Measurements from ENCODE around the gene WWC1.

Gene WWC1

GRCh38 chr5:168426007-168426863 is 134.8 kb downstream of the WWC1 start:
- H2BK5ac ChIP-seq (ENCODE audit: low read depth, low read length, poor library complexity, severe bottlenecking), result no peak overlapping the region

GRCh38 chr5:168426864-168427172 is 135.4 kb downstream of the WWC1 start:
- Histone ChIP-seq H2AFZ (ENCODE audit: low read depth, low read length) (no peak overlapping the region), H3K4me3 (ENCODE audit: insufficient read depth in 1 of 2, low read depth in 1 of 2, low read length in 2 of 2) (no peak overlapping the region), H3K9ac (ENCODE audit: low read length) (no peak overlapping the region), H4K91ac (ENCODE audit: low read length) (no peak overlapping the region), H3K27me3 (ENCODE audit: control insufficient read depth in 1 of 2, insufficient read depth in 1 of 2, low read length in 2 of 2) (no peaks in the 10 kb centered on the region), H4K8ac (ENCODE audit: low read length) (no peak overlapping the region), H3K14ac (ENCODE audit: low read length in 2 of 2) (no peak overlapping the region), H2BK12ac (ENCODE audit: low read length in 2 of 2) (no peak overlapping the region), H2BK120ac (ENCODE audit: low read depth, low read length) (no peak overlapping the region), H3K18ac (ENCODE audit: low read depth in 1 of 2, low read length in 2 of 2) (no peak overlapping the region), H3K79me1 (replicated peaks; ENCODE audit: low read length, poor library complexity, severe bottlenecking) (no peaks in the 10 kb centered on the region), H2AK5ac (ENCODE audit: low read length, severe bottlenecking) (no peak overlapping the region), H3K36me3 (ENCODE audit: control insufficient read depth in 1 of 2, insufficient read depth in 2 of 2, low read depth in 1 of 2, low read length in 2 of 2) (peaks cover 11 to 40% of the 10 kb centered on the region in 2 experiments), H3K27ac (ENCODE audit: low read length, poor library complexity, severe bottlenecking) (no peak overlapping the region), H3K23ac (ENCODE audit: low read length in 2 of 2) (no peak overlapping the region), H3K4me1 (ENCODE audit: control insufficient read depth, insufficient read depth, low read depth, low read length) (peaks cover 7% of the 10 kb centered on the region), H2BK5ac (ENCODE audit: low read depth, low read length, poor library complexity, severe bottlenecking) (no peak overlapping the region), H2BK15ac (ENCODE audit: low read depth, poor library complexity, severe bottlenecking) (no peak overlapping the region), H3K4me2 (ENCODE audit: low read length, poor library complexity, severe bottlenecking) (no peak overlapping the region), H3K9me3 (ENCODE audit: control insufficient read depth, low read length) (no peaks in the 10 kb centered on the region), H3K4ac (ENCODE audit: low read depth in 1 of 2, low read length in 2 of 2) (no peak overlapping the region)
- 89% methylated on average over 5 of the region's 5 CpGs for WGBS
- no peak for DNase-seq

More at GRCh38 chr5:168426007-168426863, 134.8 kb downstream of the WWC1 start:
- no peak overlapping the region for H3K27ac ChIP-seq (ENCODE audit: low read length, poor library complexity, severe bottlenecking)
- no peak overlapping the region for H4K8ac ChIP-seq (ENCODE audit: low read length)
- H3K9ac ChIP-seq (ENCODE audit: low read length), result no peak overlapping the region
- no peak overlapping the region for H3K23ac ChIP-seq (ENCODE audit: low read length in 2 of 2)
- H3K9me3 ChIP-seq (ENCODE audit: control insufficient read depth, low read length), result no peaks in the 10 kb centered on the region
- H3K14ac ChIP-seq (ENCODE audit: low read length in 2 of 2), result no peak overlapping the region
- no peak overlapping the region for H2AFZ ChIP-seq (ENCODE audit: low read depth, low read length)
- no peak overlapping the region for H3K4me3 ChIP-seq (ENCODE audit: insufficient read depth in 1 of 2, low read depth in 1 of 2, low read length in 2 of 2)
- no peak for DNase-seq
- peaks cover 11 to 38% of the 10 kb centered on the region in 2 experiments for H3K36me3 ChIP-seq (ENCODE audit: control insufficient read depth in 1 of 2, insufficient read depth in 2 of 2, low read depth in 1 of 2, low read length in 2 of 2)
- WGBS, result 92% methylated on average over 17 of the region's 17 CpGs
- peaks cover 7% of the 10 kb centered on the region for H3K4me1 ChIP-seq (ENCODE audit: control insufficient read depth, insufficient read depth, low read depth, low read length)
- no peak overlapping the region for H2BK15ac ChIP-seq (ENCODE audit: low read depth, poor library complexity, severe bottlenecking)
- no peaks in the 10 kb centered on the region for H3K79me1 ChIP-seq (replicated peaks; ENCODE audit: low read length, poor library complexity, severe bottlenecking)
- H3K4ac ChIP-seq (ENCODE audit: low read depth in 1 of 2, low read length in 2 of 2), result no peak overlapping the region
- no peak overlapping the region for H3K18ac ChIP-seq (ENCODE audit: low read depth in 1 of 2, low read length in 2 of 2)
- no peak overlapping the region for H2BK120ac ChIP-seq (ENCODE audit: low read depth, low read length)
- H2AK5ac ChIP-seq (ENCODE audit: low read length, severe bottlenecking), result no peak overlapping the region
- no peak overlapping the region for H2BK12ac ChIP-seq (ENCODE audit: low read length in 2 of 2)
- no peaks in the 10 kb centered on the region for H3K27me3 ChIP-seq (ENCODE audit: control insufficient read depth in 1 of 2, insufficient read depth in 1 of 2, low read length in 2 of 2)
- H4K91ac ChIP-seq (ENCODE audit: low read length), result no peak overlapping the region
- H3K4me2 ChIP-seq (ENCODE audit: low read length, poor library complexity, severe bottlenecking), result no peak overlapping the region

- Histone ChIP-seq H3K4me2 (ENCODE audit: low read length, poor library complexity, severe bottlenecking) (no peak overlapping the region), H4K8ac (ENCODE audit: low read length) (no peak overlapping the region), H3K18ac (ENCODE audit: low read depth in 1 of 2, low read length in 2 of 2) (no peak overlapping the region), H3K9me3 (ENCODE audit: control insufficient read depth, low read length) (no peaks in the 10 kb centered on the region), H2BK12ac (ENCODE audit: low read length in 2 of 2) (no peak overlapping the region), H3K23ac (ENCODE audit: low read length in 2 of 2) (no peak overlapping the region), H4K91ac (ENCODE audit: low read length) (no peak overlapping the region), H2BK5ac (ENCODE audit: low read depth, low read length, poor library complexity, severe bottlenecking) (no peak overlapping the region), H3K9ac (ENCODE audit: low read length) (no peak overlapping the region), H3K4me3 (ENCODE audit: insufficient read depth in 1 of 2, low read depth in 1 of 2, low read length in 2 of 2) (no peak overlapping the region), H3K27me3 (ENCODE audit: control insufficient read depth in 1 of 2, insufficient read depth in 1 of 2, low read length in 2 of 2) (no peaks in the 10 kb centered on the region), H3K36me3 (ENCODE audit: control insufficient read depth in 1 of 2, insufficient read depth in 2 of 2, low read depth in 1 of 2, low read length in 2 of 2) (peaks cover 14 to 38% of the 10 kb centered on the region in 2 experiments), H3K4ac (ENCODE audit: low read depth in 1 of 2, low read length in 2 of 2) (no peak overlapping the region), H3K14ac (ENCODE audit: low read length in 2 of 2) (no peak overlapping the region), H3K27ac (ENCODE audit: low read length, poor library complexity, severe bottlenecking) (no peak overlapping the region), H2BK120ac (ENCODE audit: low read depth, low read length) (no peak overlapping the region), H3K79me1 (replicated peaks; ENCODE audit: low read length, poor library complexity, severe bottlenecking) (no peaks in the 10 kb centered on the region), H2AFZ (ENCODE audit: low read depth, low read length) (no peak overlapping the region), H3K4me1 (ENCODE audit: control insufficient read depth, insufficient read depth, low read depth, low read length) (peaks cover 7% of the 10 kb centered on the region), H2BK15ac (ENCODE audit: low read depth, poor library complexity, severe bottlenecking) (no peak overlapping the region), H2AK5ac (ENCODE audit: low read length, severe bottlenecking) (no peak overlapping the region)
- 70% methylated on average over 2 of the region's 4 CpGs for WGBS
- no peak for DNase-seq
Measured at GRCh38 chr5:168427224-168427623, 135.8 kb downstream of the WWC1 start.

DNA sequence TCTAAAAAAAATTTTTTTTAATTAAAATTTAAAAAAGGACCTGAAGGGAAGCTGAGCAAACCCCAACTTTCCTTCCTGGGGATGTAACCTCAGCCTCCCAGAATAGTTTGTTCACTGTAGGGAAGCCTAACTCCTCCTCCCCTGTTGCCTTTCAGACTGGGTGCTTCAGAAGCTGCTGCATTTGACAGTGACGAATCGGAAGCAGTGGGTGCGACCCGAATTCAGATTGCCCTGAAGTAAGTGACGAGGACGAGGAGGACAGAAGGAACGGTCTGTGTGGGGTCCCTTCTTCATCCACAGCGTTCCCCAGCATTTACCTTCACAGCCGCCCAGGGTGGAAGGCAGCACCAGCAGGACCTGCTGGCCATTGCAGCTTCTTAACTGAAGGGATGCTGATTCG is 137.1 kb downstream of the WWC1 start:
- no peak overlapping the region for H3K27ac ChIP-seq (ENCODE audit: low read length, poor library complexity, severe bottlenecking)
- H3K4ac ChIP-seq (ENCODE audit: low read depth in 1 of 2, low read length in 2 of 2), result no peak overlapping the region
- no peaks in the 10 kb centered on the region for H3K27me3 ChIP-seq (ENCODE audit: control insufficient read depth in 1 of 2, insufficient read depth in 1 of 2, low read length in 2 of 2)
- no peak overlapping the region for H3K18ac ChIP-seq (ENCODE audit: low read depth in 1 of 2, low read length in 2 of 2)
- H2AK5ac ChIP-seq (ENCODE audit: low read length, severe bottlenecking), result no peak overlapping the region
- H3K9me3 ChIP-seq (ENCODE audit: control insufficient read depth, low read length), result no peaks in the 10 kb centered on the region
- H2AFZ ChIP-seq (ENCODE audit: low read depth, low read length), result no peak overlapping the region
- no peak overlapping the region for H3K14ac ChIP-seq (ENCODE audit: low read length in 2 of 2)
- H3K79me1 ChIP-seq (replicated peaks; ENCODE audit: low read length, poor library complexity, severe bottlenecking), result no peaks in the 10 kb centered on the region
- no peak overlapping the region for H4K91ac ChIP-seq (ENCODE audit: low read length)
- WGBS, result 90% methylated on average over 10 of the region's 10 CpGs
- H3K23ac ChIP-seq (ENCODE audit: low read length in 2 of 2), result no peak overlapping the region
- no peak overlapping the region for H3K4me3 ChIP-seq (ENCODE audit: insufficient read depth in 1 of 2, low read depth in 1 of 2, low read length in 2 of 2)
- no peak overlapping the region for H2BK120ac ChIP-seq (ENCODE audit: low read depth, low read length)
- H3K9ac ChIP-seq (ENCODE audit: low read length), result no peak overlapping the region
- no peak overlapping the region for H2BK5ac ChIP-seq (ENCODE audit: low read depth, low read length, poor library complexity, severe bottlenecking)
- no peak overlapping the region for H2BK12ac ChIP-seq (ENCODE audit: low read length in 2 of 2)
- peaks cover 4% of the 10 kb centered on the region for H3K4me1 ChIP-seq (ENCODE audit: control insufficient read depth, insufficient read depth, low read depth, low read length)
- H3K36me3 ChIP-seq (ENCODE audit: control insufficient read depth in 1 of 2, insufficient read depth in 2 of 2, low read depth in 1 of 2, low read length in 2 of 2), result peaks cover 14 to 41% of the 10 kb centered on the region in 2 experiments
- DNase-seq, result no peak
- H4K8ac ChIP-seq (ENCODE audit: low read length), result no peak overlapping the region
- no peak overlapping the region for H2BK15ac ChIP-seq (ENCODE audit: low read depth, poor library complexity, severe bottlenecking)
- no peak overlapping the region for H3K4me2 ChIP-seq (ENCODE audit: low read length, poor library complexity, severe bottlenecking)

All from mesenchymal stem cell (in vitro differentiated cells and primary cell).